ENCODE results near the gene CASZ1. TPM values are rescaled to one million over a fixed set of nuclear protein-coding genes. Genes with fewer than 3 reads are reported as not detected.

CASZ1 gene
- total RNA-seq, 1 experiment from 2014 or later = 3.9 TPM

GRCh38 chr1:10640843-10641553, 155.4 kb downstream of the CASZ1 start:
- WGBS (ENCODE audit: extremely low coverage, insufficient read length, low lambda C conversion rate) = no CpG with 5 or more reads among the region's 16 CpGs

More at GRCh38 chr1:10640843-10641553, 155.4 kb downstream of the CASZ1 start:
- Histone ChIP-seq H3K9me3 (ENCODE audit: control insufficient read depth, low read depth, low read length) (no peaks in the 10 kb centered on the region), H3K56ac (ENCODE audit: insufficient read length, low read depth, low read length) (no peak overlapping the region), H2BK20ac (ENCODE audit: low read depth, low read length, poor library complexity, severe bottlenecking) (no peak overlapping the region), H3T11ph (ENCODE audit: low read length) (no peak overlapping the region), H3K79me1 (ENCODE audit: insufficient read depth, low read depth, low read length, poor library complexity, severe bottlenecking) (no peaks in the 10 kb centered on the region), H3K9ac (ENCODE audit: extremely low read depth, insufficient read length, low read length) (no peak overlapping the region), H4K91ac (ENCODE audit: insufficient read length, low read depth, low read length) (no peak overlapping the region), H2AK5ac (ENCODE audit: insufficient read length, low read length) (no peak overlapping the region), H4K5ac (ENCODE audit: insufficient read length, low read depth, low read length) (no peak overlapping the region), H2AFZ (ENCODE audit: low read length) (no peak overlapping the region), H2BK120ac (ENCODE audit: low read depth, low read length, poor library complexity, severe bottlenecking) (no peak overlapping the region), H2BK15ac (ENCODE audit: low read depth, low read length) (no peak overlapping the region), H3K23ac (ENCODE audit: insufficient read length, low read depth, low read length) (no peak overlapping the region), H3K27me3 (ENCODE audit: insufficient read depth, low read length) (peaks cover 7% of the 10 kb centered on the region; the same call in 1 of the 2 replicates), H3K4ac (ENCODE audit: low read depth, low read length) (no peak overlapping the region), H3K14ac (ENCODE audit: insufficient read depth, low read length) (no peak overlapping the region), H2BK12ac (ENCODE audit: insufficient read length, low read depth, low read length) (no peak overlapping the region), H2BK5ac (ENCODE audit: insufficient read length, low read length) (no peak overlapping the region), H3K4me1 (ENCODE audit: insufficient read depth, low read length) (no peaks in the 10 kb centered on the region), H4K8ac (replicated peaks; ENCODE audit: insufficient read length, low read depth, low read length) (no peak overlapping the region), H3K18ac (ENCODE audit: insufficient read length, low read depth, low read length) (no peak overlapping the region), H4K20me1 (ENCODE audit: control insufficient read depth, insufficient read depth, insufficient read length) (no peaks in the 10 kb centered on the region), H3K27ac (ENCODE audit: insufficient read length, low read depth, low read length) (no peak overlapping the region), H3K79me2 (ENCODE audit: insufficient read depth, low read length) (no peaks in the 10 kb centered on the region), H3K4me2 (ENCODE audit: insufficient read depth, insufficient read length, low read length) (no peak overlapping the region), H3K23me2 (ENCODE audit: insufficient read length, low read depth, low read length, poor library complexity, severe bottlenecking) (no peaks in the 10 kb centered on the region)
- Mint-ChIP-seq H3K27ac (no peak overlapping the region; a peak in 1 of 7 replicates), H3K36me3 (ENCODE audit: insufficient read depth in 1 of 3, low read depth in 3 of 3) (no peaks in the 10 kb centered on the region), H3K4me1 (peaks cover 0 to 15% of the 10 kb centered on the region in 2 experiments; a peak in 3 of 4 replicates), H3K9me3 (no peaks in the 10 kb centered on the region), H3K4me3 (no peak overlapping the region), H3K27me3 (ENCODE audit: low read depth) (peaks cover 30% of the 10 kb centered on the region)
- TF ChIP-seq CTCF (conservative IDR thresholded peaks at IDR 0.05) = no peak
- no peak for DNase-seq

Measured in H9 (cell line).